ENCODE measurements around the gene KRTAP12-1.

DNA sequence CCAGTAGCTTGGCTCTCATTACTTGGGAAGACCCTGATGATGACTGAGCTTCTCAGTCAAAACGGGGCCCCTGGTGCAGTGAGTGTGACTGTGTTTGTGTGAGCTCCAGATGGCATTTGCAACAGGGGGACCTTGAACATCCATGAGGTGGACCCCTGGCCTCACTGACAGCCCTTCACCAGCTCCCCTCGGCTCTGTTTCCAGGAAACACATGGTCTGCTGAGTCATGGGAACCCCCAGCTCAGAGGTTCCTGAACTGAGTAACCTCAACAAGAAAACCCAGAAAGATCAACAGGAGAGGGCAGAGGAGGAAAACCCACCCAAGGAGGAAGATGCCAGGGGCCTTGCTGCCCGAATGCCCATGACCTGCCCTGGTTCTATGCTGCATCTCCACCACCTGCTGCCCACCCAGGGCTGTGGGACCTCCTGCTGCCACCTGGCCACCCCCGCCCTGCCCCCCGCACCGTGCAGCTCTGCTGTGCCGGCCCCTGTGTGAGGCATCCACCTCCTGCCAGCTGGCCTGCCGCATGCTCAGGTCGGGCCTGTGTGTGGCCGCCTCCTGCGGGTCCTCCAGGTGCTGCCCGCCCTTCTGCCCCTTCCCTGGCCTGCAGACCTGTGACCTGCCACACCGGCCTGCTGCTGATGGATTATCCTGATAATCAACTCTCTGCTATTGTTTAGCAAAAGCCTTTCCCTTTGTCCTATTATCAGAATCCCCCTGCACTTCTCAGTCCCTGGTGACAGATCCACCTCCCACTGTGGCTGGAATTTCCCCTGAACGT lies 4.2 kb upstream of the KRTAP12-1 start:
- no peak for TF ChIP-seq EZH2phosphoT487 (IDR thresholded peaks at IDR 0.05; ENCODE audit: borderline replicate concordance)
- TF ChIP-seq, protein P1, sequence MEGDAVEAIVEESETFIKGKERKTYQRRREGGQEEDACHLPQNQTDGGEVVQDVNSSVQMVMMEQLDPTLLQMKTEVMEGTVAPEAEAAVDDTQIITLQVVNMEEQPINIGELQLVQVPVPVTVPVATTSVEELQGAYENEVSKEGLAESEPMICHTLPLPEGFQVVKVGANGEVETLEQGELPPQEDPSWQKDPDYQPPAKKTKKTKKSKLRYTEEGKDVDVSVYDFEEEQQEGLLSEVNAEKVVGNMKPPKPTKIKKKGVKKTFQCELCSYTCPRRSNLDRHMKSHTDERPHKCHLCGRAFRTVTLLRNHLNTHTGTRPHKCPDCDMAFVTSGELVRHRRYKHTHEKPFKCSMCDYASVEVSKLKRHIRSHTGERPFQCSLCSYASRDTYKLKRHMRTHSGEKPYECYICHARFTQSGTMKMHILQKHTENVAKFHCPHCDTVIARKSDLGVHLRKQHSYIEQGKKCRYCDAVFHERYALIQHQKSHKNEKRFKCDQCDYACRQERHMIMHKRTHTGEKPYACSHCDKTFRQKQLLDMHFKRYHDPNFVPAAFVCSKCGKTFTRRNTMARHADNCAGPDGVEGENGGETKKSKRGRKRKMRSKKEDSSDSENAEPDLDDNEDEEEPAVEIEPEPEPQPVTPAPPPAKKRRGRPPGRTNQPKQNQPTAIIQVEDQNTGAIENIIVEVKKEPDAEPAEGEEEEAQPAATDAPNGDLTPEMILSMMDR (conservative IDR thresholded peaks at IDR 0.05; ENCODE audit: low read length) = no peak
